Adrenal gland (tissue), 12 donors: ENCODE data around the gene OTULIN. TPM values are rescaled to one million over a fixed set of nuclear protein-coding genes. Genes with fewer than 3 reads are reported as not detected.
A peak's percentile ranks its signal among the peaks of the same experiment; 100 is the strongest.

Experiments used
- DNase-seq, 7 donors: peaks; one replicate each; pipeline ENCODE4 v3.0.0-alpha.2; 2019 to 2020
- H3K27ac ChIP-seq, 5 donors: fragments of 200-600 bp; sonication (generic) in 4 of 5; 1 replicate in 3 of 5; 2 replicates in 2 of 5; pipeline versions ENCODE4 v1.5.1 to v1.8.0; 2016 to 2020; ENCODE audit warnings: mild to moderate bottlenecking in 1 of 5
- H3K27me3 ChIP-seq: fragments of 200-600 bp; 2 replicates; pipeline ENCODE4 v1.8.0; 2021
- H3K36me3 ChIP-seq, 2 donors: fragments of 200-600 bp; replicated peaks in 1 of 2; 1 replicate in 1 of 2; 2 replicates in 1 of 2; pipeline versions ENCODE4 v1.5.1 to v1.8.0; 2018 to 2022
- H3K4me1 ChIP-seq, 2 donors: fragments of 200-600 bp; replicated peaks in 1 of 2; 1 replicate in 1 of 2; 2 replicates in 1 of 2; pipeline versions ENCODE4 v1.5.1 to v1.8.0; 2018 to 2021
- H3K4me3 ChIP-seq, 4 donors: fragments of 200-600 bp; sonication (generic) in 3 of 4; one replicate each; pipeline ENCODE4 v1.5.1; 2016 to 2018
- H3K9me3 ChIP-seq, 3 donors: fragments of 200-600 bp; sonication (generic) in 1 of 3; replicated peaks in 1 of 3; 1 replicate in 2 of 3; 2 replicates in 1 of 3; pipeline versions ENCODE4 v1.5.1 to v1.8.0; 2016 to 2021
- CTCF ChIP-seq, 6 experiments: fragments of 450-650 bp in 4 of 6; fragments of 200-600 bp in 2 of 6; sonication (generic) in 1 of 6; IDR thresholded peaks; 1 replicate in 5 of 6; 2 replicates in 1 of 6; pipeline versions ENCODE4 v1.5.1 to v1.8.0; 2016 to 2021; ENCODE audit warnings: antibody characterized with exemption in 6 of 6, mild to moderate bottlenecking in 2 of 6, moderate library complexity in 1 of 6
- POLR2A ChIP-seq, 2 donors: fragments of 450-650 bp; IDR thresholded peaks; one replicate each; pipeline ENCODE4 v1.6.1; 2017; ENCODE audit warnings: antibody characterized with exemption in 2 of 2, mild to moderate bottlenecking in 2 of 2, moderate library complexity in 1 of 2
- WGBS, 4 donors: extraction: QIAGEN DNeasy Blood & Tissue Kit in 2 of 4; methylation state at CpG; one replicate each; pipeline versions ENCODE4 v1.1.5 to v1.1.7; 2013 to 2017; 5-methylcytosine and 5-hydroxymethylcytosine counted together
- intact Hi-C, 2 donors: fragments of 100-400 bp; cut with DNase I; formaldehyde crosslinking; loops; one replicate each; pipeline versions ENCODE4 v1.14.1 to v1.15.0; 2022 to 2023
- polyA plus RNA-seq, 3 donors: library from polyadenylated mRNA; stranded (reverse); fragments of 200-250 nt in 2 of 3; fragments of 350-450 nt in 1 of 3; fragmentation: Illumina TruSeq in 1 of 3; extraction: RNeasy Lipid Tissue Mini Kit (QIAGEN cat#74804) in 1 of 3; gene quantifications; one replicate each; pipeline ENCODE4 v1.2.3, GENCODE V29; 2013 to 2014
- total RNA-seq, 9 donors: library from RNA; depleted of rRNA in 4 of 9; stranded (reverse); fragments of >200 nt in 4 of 9; fragments of 120-200 nt in 1 of 9; fragmentation: NEBNext Ultra II Directional in 1 of 9; extraction: Animal tissue kit (Norgen Biotek cat#: 25700) in 1 of 9; gene quantifications; one replicate each; pipeline versions ENCODE4 v1.1.0 to v1.2.4, GENCODE V29; 2013 to 2023
- donor health status: healthy with polysubstance abuse.
- donor health status: Bipolar disorder and iron deficiency.
- donor health status: DM: yes; HTN: yes; CAD: no.
- donor health status: DM: no; HTN: no; CAD: no.
- donor health status: DM: no; HTN: no; CAD: no.
- donor health status: DM: yes; HTN: yes; CAD: no.

OTULIN gene
- total and polyA plus RNA-seq, 12 donors = 2.8 to 40.8 (median 20.4) TPM

DNA sequence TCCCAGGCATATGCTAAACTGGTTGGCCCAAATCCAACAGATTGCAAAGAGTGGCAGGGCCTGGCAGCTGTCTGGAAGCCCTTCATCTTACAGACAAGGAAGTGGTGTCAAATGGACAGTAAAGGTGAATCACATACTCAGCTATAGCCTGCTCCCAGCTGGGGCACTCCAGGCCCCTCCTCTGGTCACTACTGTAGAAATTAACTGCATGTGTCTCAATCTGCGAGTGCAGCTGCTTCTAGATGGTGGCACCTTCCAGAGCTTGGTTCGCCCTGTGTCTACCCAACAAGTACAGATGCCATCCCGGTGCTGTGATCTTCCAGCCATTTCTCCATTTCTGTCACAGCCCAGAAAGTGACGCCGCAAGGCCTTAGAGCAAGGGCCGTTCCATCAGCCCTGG is 50.2 kb downstream of the OTULIN start:
- Histone ChIP-seq H3K27ac (no peak overlapping the region), H3K27me3 (no peaks in the 10 kb centered on the region)
- DNase-seq = peak in 1 of 7 donors; percentile 50

GRCh38 chr5:14715481-14715880 is 51.0 kb downstream of the OTULIN start:
- Histone ChIP-seq H3K36me3 (peaks cover 0 to 42% of the 10 kb centered on the region in 2 donors), H3K4me1 (no peaks in the 10 kb centered on the region), H3K27ac (no peak overlapping the region)

More for the DNA sequence above, 50.2 kb downstream of the OTULIN start:
- intact Hi-C loops = no loop called here
- TF ChIP-seq POLR2A (IDR thresholded peaks at IDR 0.05) (no peak), CTCF (IDR thresholded peaks at IDR 0.05) (no peak)
- peaks cover 0 to 49% of the 10 kb centered on the region in 2 donors for H3K36me3 ChIP-seq
- 98 to 100% (median 99%) methylated on average over 6 of the region's 6 CpGs for WGBS, 4 donors
- no peak overlapping the region for H3K4me3 ChIP-seq
- H3K9me3 ChIP-seq = no peaks in the 10 kb centered on the region
- no peaks in the 10 kb centered on the region for H3K4me1 ChIP-seq

GRCh38 chr5:14716755-14717752 is 52.5 kb downstream of the OTULIN start:
- DNase-seq = peak in 1 of 7 donors; percentile 45
- Histone ChIP-seq H3K4me1 (no peaks in the 10 kb centered on the region), H3K27me3 (no peaks in the 10 kb centered on the region), H3K4me3 (no peak overlapping the region), H3K9me3 (no peaks in the 10 kb centered on the region), H3K36me3 (peaks cover 0 to 28% of the 10 kb centered on the region in 2 donors), H3K27ac (no peak overlapping the region)
- TF ChIP-seq POLR2A (IDR thresholded peaks at IDR 0.05) (no peak), CTCF (IDR thresholded peaks at IDR 0.05) (no peak)
- WGBS, 4 donors = 88 to 94% (median 91%) methylated on average over 13 of the region's 13 CpGs
- intact Hi-C loops = no loop called here

More at GRCh38 chr5:14715481-14715880, 51.0 kb downstream of the OTULIN start:
- no peak for DNase-seq
- no peak for TF ChIP-seq CTCF (IDR thresholded peaks at IDR 0.05)
- TF ChIP-seq POLR2A (IDR thresholded peaks at IDR 0.05) = no peak
- intact Hi-C loops = no loop called here
- Histone ChIP-seq H3K9me3 (no peaks in the 10 kb centered on the region), H3K4me3 (no peak overlapping the region), H3K27me3 (no peaks in the 10 kb centered on the region)
- 81 to 98% (median 94%) methylated on average over 3 of the region's 3 CpGs for WGBS, 4 donors

- no peaks in the 10 kb centered on the region for H3K9me3 ChIP-seq
- TF ChIP-seq POLR2A (IDR thresholded peaks at IDR 0.05) (no peak), CTCF (IDR thresholded peaks at IDR 0.05) (no peak)
- H3K27ac ChIP-seq = no peak overlapping the region
- DNase-seq = peak in 1 of 7 donors; percentile 36
- no peaks in the 10 kb centered on the region for H3K4me1 ChIP-seq
- intact Hi-C loops = no loop called here
- no peak overlapping the region for H3K4me3 ChIP-seq
- no peaks in the 10 kb centered on the region for H3K27me3 ChIP-seq
- peaks cover 0 to 17% of the 10 kb centered on the region in 2 donors for H3K36me3 ChIP-seq
- 85 to 91% (median 89%) methylated on average over 5 of the region's 5 CpGs for WGBS, 4 donors
Observed at GRCh38 chr5:14718778-14719177, 54.3 kb downstream of the OTULIN start.
